K562 (cell line): Measurements from ENCODE around the gene BSDC1. TPM values are rescaled to one million over a fixed set of nuclear protein-coding genes. Genes with fewer than 3 reads are reported as not detected.

Experiments used
- ARNT ChIP-seq, 2 experiments: fragments of 450-650 bp; IDR thresholded peaks; 2 replicates each; pipeline ENCODE4 v1.6.1; 2016; ENCODE audit warnings: mild to moderate bottlenecking in 1 of 2
- FOXA3 ChIP-seq, 2 experiments: fragments of 450-650 bp in 1 of 2; sonication (generic) in 1 of 2; formaldehyde crosslinking; IDR thresholded peaks in 1 of 2; conservative IDR thresholded peaks in 1 of 2; 2 replicates each; pipeline versions ENCODE4 v1.4.0 to v1.8.0; 2020 to 2022; ENCODE audit warnings: mild to moderate bottlenecking in 2 of 2, missing genetic modification reagents in 1 of 2
- HDAC1 ChIP-seq, 2 experiments: fragments of 450-650 bp; IDR thresholded peaks; 2 replicates each; pipeline ENCODE4 v1.6.1; 2016 to 2017; ENCODE audit warnings: inconsistent platforms in 1 of 2, mild to moderate bottlenecking in 1 of 2, moderate library complexity in 1 of 2
- HSF4 ChIP-seq: fragments of 250-450 bp; sonication (Bioruptor Pico); IDR thresholded peaks from 2 replicates; pipeline ENCODE4 v2.1.2; 2022; ENCODE audit warnings: mild to moderate bottlenecking, moderate library complexity, borderline replicate concordance
- NFIX ChIP-seq: fragments of 250-450 bp; sonication (Bioruptor Pico); IDR thresholded peaks from 2 replicates; pipeline ENCODE4 v1.4.0; 2020; ENCODE audit warnings: low read depth, mild to moderate bottlenecking, moderate library complexity
- POLR2AphosphoS5 ChIP-seq: IDR thresholded peaks from 2 replicates; pipeline ENCODE4 v1.6.1; 2011; ENCODE audit warnings: mild to moderate bottlenecking, low read depth, low read length, moderate library complexity; ENCODE audit not compliant: control insufficient read depth, insufficient read depth
- POLR2H ChIP-seq: IDR thresholded peaks from 2 replicates; pipeline ENCODE4 v1.6.1; 2016; ENCODE audit warnings: missing genetic modification characterization, low read depth, mild to moderate bottlenecking, control low read depth, missing compliant biosample characterization, moderate library complexity
- PRMT5 ChIP-seq: sonication (generic); formaldehyde crosslinking; IDR thresholded peaks from 2 replicates; pipeline ENCODE4 v1.5.0; 2020; ENCODE audit warnings: missing genetic modification reagents
- RBM17 ChIP-seq: fragments of 200-400 bp; formaldehyde crosslinking; IDR thresholded peaks from 2 replicates; pipeline ENCODE4 v1.6.1; 2017; ENCODE audit warnings: low read depth, mild to moderate bottlenecking, low read length, borderline replicate concordance
- SOX6 ChIP-seq: fragments of 450-650 bp; IDR thresholded peaks from 2 replicates; pipeline ENCODE4 v1.6.1; 2014; ENCODE audit warnings: mild to moderate bottlenecking
- TEAD1 ChIP-seq, 2 experiments: fragments of 450-650 bp in 1 of 2; sonication (generic) in 1 of 2; formaldehyde crosslinking; IDR thresholded peaks; 2 replicates each; pipeline versions ENCODE4 v1.4.0 to v1.8.0; 2020 to 2022; ENCODE audit warnings: mild to moderate bottlenecking in 2 of 2, missing genetic modification reagents in 1 of 2
- TEAD4 ChIP-seq, 2 experiments: sonication (generic) in 1 of 2; formaldehyde crosslinking in 1 of 2; IDR thresholded peaks; 2 replicates each; pipeline versions ENCODE4 v1.6.1 to v1.8.0; 2012 to 2022; ENCODE audit warnings: borderline replicate concordance in 1 of 2, inconsistent platforms in 1 of 2, low read length in 1 of 2, mild to moderate bottlenecking in 1 of 2, missing genetic modification reagents in 1 of 2
- ZFP30 ChIP-seq: fragments of 250-450 bp; sonication (Bioruptor Pico); IDR thresholded peaks from 2 replicates; pipeline ENCODE4 v1.8.0; 2022; ENCODE audit warnings: moderate library complexity, mild to moderate bottlenecking, inconsistent platforms, borderline replicate concordance
- ZFX ChIP-seq: sonication (generic); formaldehyde crosslinking; IDR thresholded peaks from 2 replicates; pipeline ENCODE4 v1.8.0; 2022; ENCODE audit warnings: mild to moderate bottlenecking, missing genetic modification reagents, moderate library complexity
- ZKSCAN1 ChIP-seq: fragments of 150-350 bp; IDR thresholded peaks from 2 replicates; pipeline ENCODE4 v1.6.1; 2016; ENCODE audit warnings: low read depth, low read length
- ZNF133 ChIP-seq: fragments of 250-450 bp; sonication (Bioruptor Pico); IDR thresholded peaks from 2 replicates; pipeline ENCODE4 v1.4.0; 2020; ENCODE audit warnings: mild to moderate bottlenecking
- polyA plus RNA-seq, 8 experiments: library from polyadenylated mRNA; depleted of rRNA in 4 of 8; stranded (reverse) in 5 of 8; unstranded in 3 of 8; fragments of >200 nt; fragmentation: Nextera tagmentation in 2 of 8; fragmentation: Illumina TruSeq in 1 of 8; extraction: Ambion mirVana in 2 of 8; extraction: Trizol in 1 of 8; gene quantifications; 2 replicates each; pipeline versions ENCODE4 v1.2.1 to v1.2.3, GENCODE V29; 2011 to 2014; ENCODE audit warnings: inconsistent platforms in 1 of 8, missing spikeins in 1 of 8
- total RNA-seq, 7 experiments: library from RNA; depleted of rRNA in 6 of 7; stranded (reverse); fragments of >200 nt in 6 of 7; fragmentation: Illumina TruSeq in 2 of 7; extraction: Trizol in 2 of 7; gene quantifications; 2 replicates each; pipeline versions ENCODE4 v1.2.1 to v1.2.3, GENCODE V29; 2011 to 2021; ENCODE audit warnings: low replicate concordance in 1 of 7
- TF ChIP-seq, protein P1 (sequence below): sonication (generic); formaldehyde crosslinking; IDR thresholded peaks from 2 replicates; pipeline ENCODE4 v1.8.0; 2022; ENCODE audit warnings: mild to moderate bottlenecking, missing genetic modification reagents
- TF ChIP-seq, protein P2 (sequence below): sonication (generic); formaldehyde crosslinking; IDR thresholded peaks from 2 replicates; pipeline ENCODE4 v1.8.1; 2023; ENCODE audit warnings: mild to moderate bottlenecking, missing genetic modification reagents
- TF ChIP-seq, protein P3 (sequence below), 2 experiments: fragments of 450-650 bp; conservative IDR thresholded peaks; 2 replicates each; pipeline ENCODE4 v1.6.1; 2017; ENCODE audit warnings: mild to moderate bottlenecking in 2 of 2, moderate library complexity in 2 of 2

The BSDC1 gene
- total and polyA plus RNA-seq, 9 of the 15 experiments (the other 6 are each of a cell fraction or from before 2014, with no cell fraction given): 10.2 to 96.8 (median 73.1) TPM

DNA sequence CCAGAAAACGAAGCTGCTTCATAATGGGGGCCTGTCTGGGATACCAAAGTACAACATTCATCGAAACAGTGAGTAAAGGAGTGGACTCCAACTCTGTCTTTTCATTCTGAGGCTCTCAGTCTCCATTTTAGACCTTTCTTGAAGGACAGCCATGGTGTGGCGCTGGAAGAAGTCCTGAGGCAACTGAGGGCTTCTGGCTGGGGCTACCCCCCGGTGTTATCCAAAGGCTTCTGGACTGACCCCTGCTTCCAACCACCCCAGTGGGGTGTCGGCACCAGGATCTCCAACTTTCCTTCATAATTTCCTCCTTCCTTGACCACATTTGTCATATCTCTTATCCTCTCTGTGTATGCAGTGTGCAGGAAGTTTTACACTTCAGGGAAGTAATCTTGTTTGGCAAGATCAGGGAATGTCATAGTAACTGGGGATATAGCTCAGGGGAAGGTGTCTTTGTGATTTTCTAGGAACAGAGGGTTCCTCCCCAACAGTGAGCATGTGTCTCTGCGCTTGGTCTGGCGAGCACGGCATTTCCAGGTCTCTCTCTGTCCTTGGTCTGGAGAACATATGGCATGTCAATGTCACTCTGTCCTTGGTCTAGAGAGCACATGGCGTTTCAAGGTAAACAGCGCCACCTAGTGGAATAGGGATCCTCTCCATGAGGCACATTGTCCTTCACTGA, 19.4 kb upstream of the BSDC1 start (continued):
- TF ChIP-seq TEAD1 (CRISPR knock-in tag; IDR thresholded peaks at IDR 0.05): peak in 1 of 2 experiments; percentile 69; a peak in 2 of 4 replicates
- TF ChIP-seq ZNF133: no peak
- peak in 1 of 2 experiments; percentile 29; a peak in 1 of 4 replicates for TF ChIP-seq FOXA3 (CRISPR knock-in tag; conservative IDR thresholded peaks at IDR 0.05 in 1 of 2, IDR thresholded peaks at IDR 0.05 in 1 of 2)
- no peak for TF ChIP-seq NFIX (CRISPR knock-in tag)
- no peak for TF ChIP-seq TEAD4 (IDR thresholded peaks at IDR 0.05; ENCODE audit: low read length)
- 0 out of 2 replicates have a peak, but pooled peaks have one; percentile 40 for TF ChIP-seq TEAD4 (CRISPR knock-in tag; IDR thresholded peaks at IDR 0.05; ENCODE audit: borderline replicate concordance)
- peak in 1 of 2 experiments; percentile 86; a peak in 2 of 4 replicates for TF ChIP-seq ARNT (IDR thresholded peaks at IDR 0.05)
- no peak for TF ChIP-seq POLR2AphosphoS5
- TF ChIP-seq, protein P1, sequence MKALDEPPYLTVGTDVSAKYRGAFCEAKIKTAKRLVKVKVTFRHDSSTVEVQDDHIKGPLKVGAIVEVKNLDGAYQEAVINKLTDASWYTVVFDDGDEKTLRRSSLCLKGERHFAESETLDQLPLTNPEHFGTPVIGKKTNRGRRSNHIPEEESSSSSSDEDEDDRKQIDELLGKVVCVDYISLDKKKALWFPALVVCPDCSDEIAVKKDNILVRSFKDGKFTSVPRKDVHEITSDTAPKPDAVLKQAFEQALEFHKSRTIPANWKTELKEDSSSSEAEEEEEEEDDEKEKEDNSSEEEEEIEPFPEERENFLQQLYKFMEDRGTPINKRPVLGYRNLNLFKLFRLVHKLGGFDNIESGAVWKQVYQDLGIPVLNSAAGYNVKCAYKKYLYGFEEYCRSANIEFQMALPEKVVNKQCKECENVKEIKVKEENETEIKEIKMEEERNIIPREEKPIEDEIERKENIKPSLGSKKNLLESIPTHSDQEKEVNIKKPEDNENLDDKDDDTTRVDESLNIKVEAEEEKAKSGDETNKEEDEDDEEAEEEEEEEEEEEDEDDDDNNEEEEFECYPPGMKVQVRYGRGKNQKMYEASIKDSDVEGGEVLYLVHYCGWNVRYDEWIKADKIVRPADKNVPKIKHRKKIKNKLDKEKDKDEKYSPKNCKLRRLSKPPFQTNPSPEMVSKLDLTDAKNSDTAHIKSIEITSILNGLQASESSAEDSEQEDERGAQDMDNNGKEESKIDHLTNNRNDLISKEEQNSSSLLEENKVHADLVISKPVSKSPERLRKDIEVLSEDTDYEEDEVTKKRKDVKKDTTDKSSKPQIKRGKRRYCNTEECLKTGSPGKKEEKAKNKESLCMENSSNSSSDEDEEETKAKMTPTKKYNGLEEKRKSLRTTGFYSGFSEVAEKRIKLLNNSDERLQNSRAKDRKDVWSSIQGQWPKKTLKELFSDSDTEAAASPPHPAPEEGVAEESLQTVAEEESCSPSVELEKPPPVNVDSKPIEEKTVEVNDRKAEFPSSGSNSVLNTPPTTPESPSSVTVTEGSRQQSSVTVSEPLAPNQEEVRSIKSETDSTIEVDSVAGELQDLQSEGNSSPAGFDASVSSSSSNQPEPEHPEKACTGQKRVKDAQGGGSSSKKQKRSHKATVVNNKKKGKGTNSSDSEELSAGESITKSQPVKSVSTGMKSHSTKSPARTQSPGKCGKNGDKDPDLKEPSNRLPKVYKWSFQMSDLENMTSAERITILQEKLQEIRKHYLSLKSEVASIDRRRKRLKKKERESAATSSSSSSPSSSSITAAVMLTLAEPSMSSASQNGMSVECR: peak; percentile 65; the same call in 1 of the 2 replicates
- TF ChIP-seq, protein P2, sequence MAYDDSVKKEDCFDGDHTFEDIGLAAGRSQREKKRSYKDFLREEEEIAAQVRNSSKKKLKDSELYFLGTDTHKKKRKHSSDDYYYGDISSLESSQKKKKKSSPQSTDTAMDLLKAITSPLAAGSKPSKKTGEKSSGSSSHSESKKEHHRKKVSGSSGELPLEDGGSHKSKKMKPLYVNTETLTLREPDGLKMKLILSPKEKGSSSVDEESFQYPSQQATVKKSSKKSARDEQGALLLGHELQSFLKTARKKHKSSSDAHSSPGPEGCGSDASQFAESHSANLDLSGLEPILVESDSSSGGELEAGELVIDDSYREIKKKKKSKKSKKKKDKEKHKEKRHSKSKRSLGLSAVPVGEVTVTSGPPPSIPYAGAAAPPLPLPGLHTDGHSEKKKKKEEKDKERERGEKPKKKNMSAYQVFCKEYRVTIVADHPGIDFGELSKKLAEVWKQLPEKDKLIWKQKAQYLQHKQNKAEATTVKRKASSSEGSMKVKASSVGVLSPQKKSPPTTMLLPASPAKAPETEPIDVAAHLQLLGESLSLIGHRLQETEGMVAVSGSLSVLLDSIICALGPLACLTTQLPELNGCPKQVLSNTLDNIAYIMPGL: 0 out of 2 replicates have a peak, but pooled peaks have one; percentile 11
- TF ChIP-seq ZFX (CRISPR knock-in tag): no peak
- no peak for TF ChIP-seq RBM17
- TF ChIP-seq ZFP30 (CRISPR knock-in tag): no peak
- no peak for TF ChIP-seq HSF4
- TF ChIP-seq HDAC1 (IDR thresholded peaks at IDR 0.05): peak in 1 of 2 experiments; percentile 69; a peak in 2 of 4 replicates
- TF ChIP-seq POLR2H (tag): no peak
- TF ChIP-seq, protein P3, sequence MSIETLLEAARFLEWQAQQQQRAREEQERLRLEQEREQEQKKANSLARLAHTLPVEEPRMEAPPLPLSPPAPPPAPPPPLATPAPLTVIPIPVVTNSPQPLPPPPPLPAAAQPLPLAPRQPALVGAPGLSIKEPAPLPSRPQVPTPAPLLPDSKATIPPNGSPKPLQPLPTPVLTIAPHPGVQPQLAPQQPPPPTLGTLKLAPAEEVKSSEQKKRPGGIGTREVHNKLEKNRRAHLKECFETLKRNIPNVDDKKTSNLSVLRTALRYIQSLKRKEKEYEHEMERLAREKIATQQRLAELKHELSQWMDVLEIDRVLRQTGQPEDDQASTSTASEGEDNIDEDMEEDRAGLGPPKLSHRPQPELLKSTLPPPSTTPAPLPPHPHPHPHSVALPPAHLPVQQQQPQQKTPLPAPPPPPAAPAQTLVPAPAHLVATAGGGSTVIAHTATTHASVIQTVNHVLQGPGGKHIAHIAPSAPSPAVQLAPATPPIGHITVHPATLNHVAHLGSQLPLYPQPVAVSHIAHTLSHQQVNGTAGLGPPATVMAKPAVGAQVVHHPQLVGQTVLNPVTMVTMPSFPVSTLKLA (conservative IDR thresholded peaks at IDR 0.05): peak; percentile 80 to 82
- peak; percentile 52 for TF ChIP-seq SOX6
- TF ChIP-seq ZKSCAN1: no peak
- TF ChIP-seq PRMT5 (CRISPR knock-in tag): no peak
